Suprapubic skin (tissue), 4 donors: ENCODE results near the gene CISH.

Source experiments
- EP300 ChIP-seq: sonication (generic); formaldehyde crosslinking; IDR thresholded peaks from one replicate; pipeline ENCODE4 v1.6.1; 2017; ENCODE audit warnings: antibody characterized with exemption
- POLR2A ChIP-seq, 2 donors: fragments of 450-650 bp; IDR thresholded peaks; one replicate each; pipeline ENCODE4 v1.6.1; 2017; ENCODE audit warnings: antibody characterized with exemption in 2 of 2, mild to moderate bottlenecking in 2 of 2, moderate library complexity in 2 of 2
- POLR2AphosphoS5 ChIP-seq, 3 donors: sonication (generic); formaldehyde crosslinking; IDR thresholded peaks; one replicate each; pipeline ENCODE4 v1.6.1; 2017; ENCODE audit warnings: antibody characterized with exemption in 3 of 3
- TF ChIP-seq, protein P1 (sequence below), 2 donors: fragments of 200-600 bp in 1 of 2; fragments of 450-650 bp in 1 of 2; sonication (generic) in 1 of 2; IDR thresholded peaks; one replicate each; pipeline ENCODE4 v1.5.1; 2016 to 2019; ENCODE audit warnings: antibody characterized with exemption in 2 of 2, mild to moderate bottlenecking in 1 of 2, moderate library complexity in 1 of 2

DNA sequence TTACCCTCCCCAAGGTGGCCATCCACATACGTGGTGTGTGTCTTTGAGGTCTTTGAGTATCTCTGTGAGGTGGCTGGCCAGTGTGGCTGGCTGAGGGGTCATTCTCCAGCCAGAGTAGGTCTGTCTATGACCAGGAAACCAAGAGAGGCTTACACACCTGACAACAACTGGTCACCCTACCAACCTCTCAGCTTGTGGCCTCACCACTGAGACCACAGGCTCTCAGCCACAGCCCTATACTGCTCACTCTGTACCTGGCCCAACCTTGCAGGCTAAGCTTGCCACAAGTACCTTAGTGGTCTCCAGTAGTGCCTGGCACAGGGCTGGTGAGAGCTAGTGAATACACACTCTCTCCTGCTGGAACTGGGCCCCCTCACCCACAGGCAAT is 37.1 kb downstream of the CISH start:
- TF ChIP-seq, protein P1, sequence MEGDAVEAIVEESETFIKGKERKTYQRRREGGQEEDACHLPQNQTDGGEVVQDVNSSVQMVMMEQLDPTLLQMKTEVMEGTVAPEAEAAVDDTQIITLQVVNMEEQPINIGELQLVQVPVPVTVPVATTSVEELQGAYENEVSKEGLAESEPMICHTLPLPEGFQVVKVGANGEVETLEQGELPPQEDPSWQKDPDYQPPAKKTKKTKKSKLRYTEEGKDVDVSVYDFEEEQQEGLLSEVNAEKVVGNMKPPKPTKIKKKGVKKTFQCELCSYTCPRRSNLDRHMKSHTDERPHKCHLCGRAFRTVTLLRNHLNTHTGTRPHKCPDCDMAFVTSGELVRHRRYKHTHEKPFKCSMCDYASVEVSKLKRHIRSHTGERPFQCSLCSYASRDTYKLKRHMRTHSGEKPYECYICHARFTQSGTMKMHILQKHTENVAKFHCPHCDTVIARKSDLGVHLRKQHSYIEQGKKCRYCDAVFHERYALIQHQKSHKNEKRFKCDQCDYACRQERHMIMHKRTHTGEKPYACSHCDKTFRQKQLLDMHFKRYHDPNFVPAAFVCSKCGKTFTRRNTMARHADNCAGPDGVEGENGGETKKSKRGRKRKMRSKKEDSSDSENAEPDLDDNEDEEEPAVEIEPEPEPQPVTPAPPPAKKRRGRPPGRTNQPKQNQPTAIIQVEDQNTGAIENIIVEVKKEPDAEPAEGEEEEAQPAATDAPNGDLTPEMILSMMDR (IDR thresholded peaks at IDR 0.05): no peak
- TF ChIP-seq POLR2A (IDR thresholded peaks at IDR 0.05): no peak
- TF ChIP-seq EP300: no peak
- TF ChIP-seq POLR2AphosphoS5 (IDR thresholded peaks at IDR 0.05): no peak
